ENCODE data around the gene EFNA3. TPM values are rescaled to one million over a fixed set of nuclear protein-coding genes. Genes with fewer than 3 reads are reported as not detected.

EFNA3 gene
- total RNA-seq, 1 experiment from 2014 or later, result 2.3 TPM

DNA sequence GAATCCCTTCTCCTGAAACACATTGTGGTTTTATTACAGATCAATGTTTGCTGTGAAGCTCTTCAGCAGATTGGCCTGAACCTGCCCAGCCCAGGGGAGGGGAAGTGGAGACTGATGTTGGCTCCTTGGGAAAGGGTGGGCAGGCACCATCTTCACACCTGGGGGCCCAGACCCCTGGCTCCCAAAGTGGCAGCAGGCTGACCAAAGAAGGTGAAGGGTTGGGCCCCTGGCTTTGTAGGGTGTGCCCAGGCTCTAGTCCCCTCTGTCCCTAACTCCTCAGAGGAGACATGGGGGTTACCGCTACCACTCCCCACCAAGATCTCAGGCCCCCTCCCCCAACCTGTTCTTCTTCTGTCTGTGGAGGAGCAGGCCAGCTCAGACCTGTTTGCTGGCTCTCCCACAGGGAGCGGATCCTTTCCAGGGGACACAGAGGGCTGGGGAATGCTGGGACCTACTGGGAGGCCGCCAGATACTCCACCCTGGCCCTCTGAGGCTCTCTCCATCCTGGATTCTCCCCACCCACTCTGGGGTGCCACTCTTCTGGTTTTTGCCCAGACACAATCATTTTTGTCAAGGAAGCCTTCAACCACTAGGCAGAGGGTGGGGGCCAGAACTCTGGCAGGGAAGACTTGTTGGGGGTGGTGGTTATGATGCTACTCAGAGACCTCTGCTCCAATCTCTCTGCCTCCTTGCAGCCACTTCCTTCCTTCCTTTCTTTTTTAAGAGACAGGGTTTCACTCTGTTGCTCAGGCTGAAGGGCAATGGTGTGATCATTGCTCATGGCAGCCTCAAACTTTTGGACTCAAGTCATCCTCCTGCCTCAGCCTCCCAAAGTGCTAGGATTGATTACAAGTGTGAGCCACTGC is 5.0 kb upstream of the EFNA3 start:
- Histone ChIP-seq H3K27ac (ENCODE audit: low read length) (no peak overlapping the region), H3K27me3 (ENCODE audit: control insufficient read depth, insufficient read depth, low read length) (no peaks in the 10 kb centered on the region), H3K9me3 (ENCODE audit: control insufficient read depth, insufficient read depth, low read depth, low read length) (no peaks in the 10 kb centered on the region), H3K4me1 (ENCODE audit: control insufficient read depth, insufficient read depth, low read length) (peaks cover 14% of the 10 kb centered on the region), H3K4me3 (ENCODE audit: low read depth in 2 of 2, low read length in 2 of 2) (no peak overlapping the region), H3K36me3 (ENCODE audit: control insufficient read depth, insufficient read depth, low read length) (no peaks in the 10 kb centered on the region)
- ChIA-PET POLR2A (interaction anchor here (0.8 kb wide), 1 partner anchor 177 kb away, joined by 3 read pairs; no protein-coding TSS in a partner anchor), CTCF (interaction anchor here (0.6 to 1.1 kb wide), 2 partner anchors 11 to 36 kb away, joined by 3 to 7 read pairs; no protein-coding TSS in a partner anchor)
- DNase-seq (ENCODE audit: low read depth, low spot score) (no peak), ATAC-seq (no peak)
- intact Hi-C loops (cut with micrococcal nuclease; ENCODE audit: unreplicated experiment) (no loop called here), in situ Hi-C loops (cut with HindIII; ENCODE audit: low pct_unique_long_range_greater_than_20kb, low sequenced_read_pairs) (no loop called here)
- TF ChIP-seq SIN3A (IDR thresholded peaks at IDR 0.05; ENCODE audit: borderline replicate concordance, insufficient read depth, low read depth, low read length) (no peak), REST (IDR thresholded peaks at IDR 0.05; ENCODE audit: insufficient read depth in 1 of 2, low read depth in 2 of 2, low read length in 1 of 2) (no peak), TCF7L2 (IDR thresholded peaks at IDR 0.05; ENCODE audit: low read depth, low read length) (no peak)
- TF ChIP-seq, protein P1, sequence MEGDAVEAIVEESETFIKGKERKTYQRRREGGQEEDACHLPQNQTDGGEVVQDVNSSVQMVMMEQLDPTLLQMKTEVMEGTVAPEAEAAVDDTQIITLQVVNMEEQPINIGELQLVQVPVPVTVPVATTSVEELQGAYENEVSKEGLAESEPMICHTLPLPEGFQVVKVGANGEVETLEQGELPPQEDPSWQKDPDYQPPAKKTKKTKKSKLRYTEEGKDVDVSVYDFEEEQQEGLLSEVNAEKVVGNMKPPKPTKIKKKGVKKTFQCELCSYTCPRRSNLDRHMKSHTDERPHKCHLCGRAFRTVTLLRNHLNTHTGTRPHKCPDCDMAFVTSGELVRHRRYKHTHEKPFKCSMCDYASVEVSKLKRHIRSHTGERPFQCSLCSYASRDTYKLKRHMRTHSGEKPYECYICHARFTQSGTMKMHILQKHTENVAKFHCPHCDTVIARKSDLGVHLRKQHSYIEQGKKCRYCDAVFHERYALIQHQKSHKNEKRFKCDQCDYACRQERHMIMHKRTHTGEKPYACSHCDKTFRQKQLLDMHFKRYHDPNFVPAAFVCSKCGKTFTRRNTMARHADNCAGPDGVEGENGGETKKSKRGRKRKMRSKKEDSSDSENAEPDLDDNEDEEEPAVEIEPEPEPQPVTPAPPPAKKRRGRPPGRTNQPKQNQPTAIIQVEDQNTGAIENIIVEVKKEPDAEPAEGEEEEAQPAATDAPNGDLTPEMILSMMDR (IDR thresholded peaks at IDR 0.05), result no peak
- BruUV-seq (replicated peaks), result no TSS peak

DNA sequence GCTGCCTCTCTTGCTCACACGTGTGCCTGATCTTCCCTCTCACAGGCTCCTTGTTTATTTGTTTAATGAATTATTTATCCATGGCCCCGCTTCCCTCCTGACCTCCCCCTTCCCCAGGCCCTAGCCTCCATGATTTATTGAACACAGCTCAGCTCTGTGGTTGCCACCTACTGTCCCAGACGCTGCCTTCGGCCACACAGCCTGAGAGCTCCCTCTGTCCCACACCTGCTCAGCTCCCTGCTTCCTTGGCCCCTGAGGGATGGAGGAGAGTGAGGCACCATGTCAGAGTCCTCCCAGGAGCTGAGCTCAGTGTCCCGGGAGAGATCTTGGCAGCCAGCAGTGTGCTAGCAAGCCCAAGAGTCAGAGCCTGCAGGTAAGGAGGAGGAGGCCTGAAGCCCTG is 3.1 kb upstream of the EFNA3 start:
- H3K9me3 ChIP-seq (ENCODE audit: control insufficient read depth, insufficient read depth, low read depth, low read length), result no peaks in the 10 kb centered on the region
- DNase-seq (ENCODE audit: low read depth, low spot score) (no peak), ATAC-seq (no peak)
- CTCF ChIA-PET, result no interaction called here
- BruUV-seq (replicated peaks), result no TSS peak
- intact Hi-C loops (cut with micrococcal nuclease; ENCODE audit: unreplicated experiment) (no loop called here), in situ Hi-C loops (cut with HindIII; ENCODE audit: low pct_unique_long_range_greater_than_20kb, low sequenced_read_pairs) (no loop called here)
- no peaks in the 10 kb centered on the region; the same call in 1 of the 2 replicates for H3K36me3 ChIP-seq (ENCODE audit: control insufficient read depth, insufficient read depth, low read length)
- H3K4me3 ChIP-seq (ENCODE audit: low read depth in 2 of 2, low read length in 2 of 2), result no peak overlapping the region
- no peak for TF ChIP-seq REST (IDR thresholded peaks at IDR 0.05; ENCODE audit: insufficient read depth in 1 of 2, low read depth in 2 of 2, low read length in 1 of 2)
- TF ChIP-seq SIN3A (IDR thresholded peaks at IDR 0.05; ENCODE audit: borderline replicate concordance, insufficient read depth, low read depth, low read length), result no peak
- TF ChIP-seq, protein P1 (IDR thresholded peaks at IDR 0.05), result no peak
- no peak for TF ChIP-seq POLR2AphosphoS5 (IDR thresholded peaks at IDR 0.05; ENCODE audit: low read depth, low read length)
- TF ChIP-seq TCF7L2 (IDR thresholded peaks at IDR 0.05; ENCODE audit: low read depth, low read length), result no peak
- peaks cover 4% of the 10 kb centered on the region for H3K4me1 ChIP-seq (ENCODE audit: control insufficient read depth, insufficient read depth, low read length)
- POLR2A ChIA-PET, result no interaction called here
- H3K27me3 ChIP-seq (ENCODE audit: control insufficient read depth, insufficient read depth, low read length), result peaks cover 2% of the 10 kb centered on the region; the same call in 1 of the 2 replicates
- no peak overlapping the region for H3K27ac ChIP-seq (ENCODE audit: low read length)

Measured in Panc1 (cell line).